ENCODE data around the gene CCDC18.

- TF ChIP-seq, protein P1, sequence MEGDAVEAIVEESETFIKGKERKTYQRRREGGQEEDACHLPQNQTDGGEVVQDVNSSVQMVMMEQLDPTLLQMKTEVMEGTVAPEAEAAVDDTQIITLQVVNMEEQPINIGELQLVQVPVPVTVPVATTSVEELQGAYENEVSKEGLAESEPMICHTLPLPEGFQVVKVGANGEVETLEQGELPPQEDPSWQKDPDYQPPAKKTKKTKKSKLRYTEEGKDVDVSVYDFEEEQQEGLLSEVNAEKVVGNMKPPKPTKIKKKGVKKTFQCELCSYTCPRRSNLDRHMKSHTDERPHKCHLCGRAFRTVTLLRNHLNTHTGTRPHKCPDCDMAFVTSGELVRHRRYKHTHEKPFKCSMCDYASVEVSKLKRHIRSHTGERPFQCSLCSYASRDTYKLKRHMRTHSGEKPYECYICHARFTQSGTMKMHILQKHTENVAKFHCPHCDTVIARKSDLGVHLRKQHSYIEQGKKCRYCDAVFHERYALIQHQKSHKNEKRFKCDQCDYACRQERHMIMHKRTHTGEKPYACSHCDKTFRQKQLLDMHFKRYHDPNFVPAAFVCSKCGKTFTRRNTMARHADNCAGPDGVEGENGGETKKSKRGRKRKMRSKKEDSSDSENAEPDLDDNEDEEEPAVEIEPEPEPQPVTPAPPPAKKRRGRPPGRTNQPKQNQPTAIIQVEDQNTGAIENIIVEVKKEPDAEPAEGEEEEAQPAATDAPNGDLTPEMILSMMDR (IDR thresholded peaks at IDR 0.05) = no peak
- no peak for TF ChIP-seq ZFX (IDR thresholded peaks at IDR 0.05; ENCODE audit: borderline replicate concordance)
Observed at GRCh38 chr1:93257889-93258288, 77.4 kb downstream of the CCDC18 start.
